Right lobe of liver (tissue), 6 donors: Measurements from ENCODE around the gene COMMD10. TPM values are rescaled to one million over a fixed set of nuclear protein-coding genes. Genes with fewer than 3 reads are reported as not detected.

Source experiments
- ATAC-seq, 4 donors: fragments of 200-7000 bp; cut with Tn5 transposase; one replicate each; pipeline ENCODE4 v1.9.1; 2020; ENCODE audit warnings: mild to moderate bottlenecking in 4 of 4, moderate library complexity in 4 of 4
- DNase-seq, 3 donors: peaks; one replicate each; pipeline ENCODE4 v3.0.0-alpha.2; 2020
- H3K27ac ChIP-seq, 3 donors: fragments of 200-600 bp; one replicate each; pipeline ENCODE4 v1.8.0; 2022
- H3K27me3 ChIP-seq, 2 donors: fragments of 200-600 bp; one replicate each; pipeline ENCODE4 v1.8.0; 2022
- H3K36me3 ChIP-seq, 4 donors: fragments of 200-600 bp; sonication (generic) in 1 of 4; one replicate each; pipeline versions ENCODE4 v1.5.1 to v1.8.0; 2017 to 2022; ENCODE audit warnings: control low read depth in 1 of 4
- H3K4me1 ChIP-seq, 4 donors: fragments of 200-600 bp; sonication (generic) in 1 of 4; one replicate each; pipeline versions ENCODE4 v1.5.1 to v1.8.0; 2017 to 2022; ENCODE audit warnings: control low read depth in 1 of 4
- H3K4me3 ChIP-seq, 3 donors: fragments of 200-600 bp; one replicate each; pipeline ENCODE4 v1.8.0; 2022
- H3K9me3 ChIP-seq, 4 donors: fragments of 200-600 bp; sonication (generic) in 1 of 4; one replicate each; pipeline versions ENCODE4 v1.5.1 to v1.8.0; 2017 to 2022; ENCODE audit warnings: control low read depth in 1 of 4
- CTCF ChIP-seq, 4 donors: fragments of 200-600 bp in 3 of 4; fragments of 450-650 bp in 1 of 4; IDR thresholded peaks; one replicate each; pipeline versions ENCODE4 v1.5.1 to v1.8.0; 2016 to 2022; ENCODE audit warnings: antibody characterized with exemption in 4 of 4, mild to moderate bottlenecking in 2 of 4
- POLR2A ChIP-seq: fragments of 450-650 bp; IDR thresholded peaks from one replicate; pipeline ENCODE4 v1.6.1; 2017; ENCODE audit warnings: antibody characterized with exemption, mild to moderate bottlenecking
- WGBS: methylation state at CpG from one replicate; pipeline ENCODE4 v1.1.6; 2018; ENCODE audit warnings: low coverage, low lambda C conversion rate; ENCODE audit not compliant: insufficient coverage; ENCODE audit errors: missing lambda C conversion rate; 5-methylcytosine and 5-hydroxymethylcytosine counted together
- intact Hi-C, 2 donors: fragments of 100-400 bp; cut with DNase I; formaldehyde crosslinking; loops; one replicate each; pipeline versions ENCODE4 v1.11.2 to v1.14.1; 2022
- long read RNA-seq: library from polyadenylated mRNA; unstranded; transcript quantifications from one replicate; pipeline ENCODE4 v2.0.0, GENCODE V29; 2019
- total RNA-seq, 6 experiments: library from RNA; depleted of rRNA in 2 of 6; stranded (reverse); fragments of >200 nt in 2 of 6; fragmentation: NEBNext Ultra II Directional in 3 of 6; extraction: Animal tissue kit (Norgen Biotek cat#: 25700) in 3 of 6; gene quantifications; one replicate each; pipeline versions ENCODE4 v1.1.0 to v1.2.4, GENCODE V29; 2016 to 2023
- donor health status: DM: no; HTN: yes; CAD: no.
- donor health status: DM: no; HTN: no; CAD: no.
- donor health status: DM: no; HTN: no; CAD: no.
- donor health status: DM: no; HTN: yes; CAD: no.
- donor health status: DM: no; HTN: yes; CAD: no.

The COMMD10 gene
- 10 to 100 TPM; 11.1 to 16.2 (median 14.4) TPM for total RNA-seq
- long read RNA-seq, partial matches to known transcripts = 0 of 5 reads
- long read RNA-seq, other reads (novel, unspliced or antisense) = 1 of 5 reads

- no peaks in the 10 kb centered on the region for H3K27me3 ChIP-seq
- no peak for TF ChIP-seq CTCF (IDR thresholded peaks at IDR 0.05)
- TF ChIP-seq POLR2A = peak; percentile 69
- no peaks in the 10 kb centered on the region for H3K9me3 ChIP-seq
- DNase-seq = peak; percentile 81 to 86 (median 83)
- 2% methylated on average over 12 of the region's 65 CpGs for WGBS
- intact Hi-C loops = no loop called here
- ATAC-seq = peak; percentile 92 to 95 (median 94)
- peaks cover 0 to 6% (median 0%) of the 10 kb centered on the region in 4 donors for H3K36me3 ChIP-seq
- H3K27ac ChIP-seq = peak within 1 kb of the TSS; percentile 81 to 92 (median 85)
- peak within 1 kb of the TSS; percentile 78 to 81 (median 80) for H3K4me3 ChIP-seq
- peaks cover 0 to 13% (median 1%) of the 10 kb centered on the region in 4 donors for H3K4me1 ChIP-seq
Observed at GRCh38 chr5:116084871-116085715, at the start of gene COMMD10. Gene COMMD10, plus strand, starts transcription at chr5:116085025.

- no peak for DNase-seq
Observed at GRCh38 chr5:116035123-116035522, 49.7 kb upstream of the COMMD10 start.

GRCh38 chr5:116037236-116037822 lies 47.5 kb upstream of the COMMD10 start:
- 41% methylated on average over 3 of the region's 3 CpGs for WGBS
- no peak overlapping the region for H3K4me3 ChIP-seq
- H3K4me1 ChIP-seq = no peaks in the 10 kb centered on the region
- intact Hi-C loops = no loop called here
- H3K27ac ChIP-seq = no peak overlapping the region
- DNase-seq (no peak), ATAC-seq (no peak)
- H3K27me3 ChIP-seq = no peaks in the 10 kb centered on the region
- TF ChIP-seq POLR2A (no peak), CTCF (IDR thresholded peaks at IDR 0.05) (no peak)
- H3K9me3 ChIP-seq = no peaks in the 10 kb centered on the region
- H3K36me3 ChIP-seq = no peaks in the 10 kb centered on the region

More at GRCh38 chr5:116035123-116035522, 49.7 kb upstream of the COMMD10 start:
- intact Hi-C loops = no loop called here
- TF ChIP-seq CTCF (IDR thresholded peaks at IDR 0.05) (no peak), POLR2A (no peak)
- no peak for ATAC-seq
- Histone ChIP-seq H3K9me3 (no peaks in the 10 kb centered on the region), H3K36me3 (no peaks in the 10 kb centered on the region), H3K27ac (no peak overlapping the region), H3K4me3 (no peak overlapping the region), H3K4me1 (no peaks in the 10 kb centered on the region), H3K27me3 (no peaks in the 10 kb centered on the region)
- 61% methylated on average over 4 of the region's 5 CpGs for WGBS

- ATAC-seq = peak in 2 of 4 donors; percentile 19 to 32
- no peak overlapping the region for H3K27ac ChIP-seq
- no peaks in the 10 kb centered on the region for H3K9me3 ChIP-seq
Observed at GRCh38 chr5:116038817-116039216, 46.0 kb upstream of the COMMD10 start.

More at GRCh38 chr5:116038817-116039216, 46.0 kb upstream of the COMMD10 start:
- Histone ChIP-seq H3K27me3 (no peaks in the 10 kb centered on the region), H3K4me3 (no peak overlapping the region), H3K4me1 (no peaks in the 10 kb centered on the region), H3K36me3 (no peaks in the 10 kb centered on the region)
- DNase-seq = no peak
- intact Hi-C loops = no loop called here
- TF ChIP-seq CTCF (IDR thresholded peaks at IDR 0.05) (no peak), POLR2A (no peak)
- 56% methylated on average over 3 of the region's 3 CpGs for WGBS
